Kidney glomerular epithelial cell (primary cell): ENCODE results near the gene MSH5.
"Not testable (repeated sequence)": the region's sequence is repeated elsewhere in the genome, so short reads cannot be mapped to it uniquely, and the experiment has no call there.

Experiments
- DNase-seq: peaks from one replicate; lab custom pipeline; 2025; lab: John Stamatoyannopoulos, UW

Gene MSH5

GRCh38 chr6:31739639-31740396 lies at the start of gene MSH5:
Gene MSH5, plus strand, starts transcription at chr6:31740005. Its CDS starts 462 bp downstream, at chr6:31740467.
- peak; percentile 100 for DNase-seq

DNA sequence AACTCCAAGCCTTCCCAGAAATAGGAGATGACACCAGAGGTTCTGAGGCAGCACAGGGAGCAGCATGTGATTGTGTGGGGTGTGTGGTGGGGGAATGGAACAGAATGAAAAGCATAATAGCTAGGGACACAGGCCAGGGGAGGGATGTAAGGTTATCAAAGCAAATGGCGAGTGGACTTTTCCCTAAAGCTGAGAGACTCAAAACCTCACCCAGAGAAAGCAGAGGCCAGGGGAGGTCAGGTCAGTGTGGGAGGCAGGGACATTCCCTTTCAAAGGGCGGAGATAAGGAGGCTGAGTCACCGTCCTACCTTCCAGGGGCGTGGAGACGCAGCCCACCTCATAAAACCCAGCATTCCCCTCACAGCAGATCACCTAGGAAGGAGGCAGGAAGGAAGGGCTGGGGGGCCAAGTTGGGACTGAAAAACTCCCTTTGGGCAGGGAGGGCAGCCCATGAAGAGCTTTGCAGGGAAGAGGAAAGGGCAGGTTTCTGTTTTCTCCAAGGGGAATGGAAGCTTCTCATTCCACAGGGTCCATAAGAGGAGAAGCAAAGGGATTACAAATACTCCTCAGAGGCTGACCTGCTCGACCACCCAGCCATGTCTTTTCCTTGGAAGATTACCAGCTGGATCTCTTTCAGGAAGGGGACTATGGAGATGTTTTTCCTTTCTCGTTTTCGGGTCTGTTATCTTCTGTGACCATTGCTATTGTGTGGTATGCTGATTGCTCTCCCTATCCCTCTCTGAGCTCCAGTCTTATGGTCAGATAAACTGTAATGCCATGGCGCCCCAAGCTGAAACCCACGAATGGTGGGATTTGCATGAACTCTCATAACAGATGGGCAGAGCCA lies 49.4 kb upstream of the MSH5 start:
- DNase-seq: peak; percentile 82

DNA sequence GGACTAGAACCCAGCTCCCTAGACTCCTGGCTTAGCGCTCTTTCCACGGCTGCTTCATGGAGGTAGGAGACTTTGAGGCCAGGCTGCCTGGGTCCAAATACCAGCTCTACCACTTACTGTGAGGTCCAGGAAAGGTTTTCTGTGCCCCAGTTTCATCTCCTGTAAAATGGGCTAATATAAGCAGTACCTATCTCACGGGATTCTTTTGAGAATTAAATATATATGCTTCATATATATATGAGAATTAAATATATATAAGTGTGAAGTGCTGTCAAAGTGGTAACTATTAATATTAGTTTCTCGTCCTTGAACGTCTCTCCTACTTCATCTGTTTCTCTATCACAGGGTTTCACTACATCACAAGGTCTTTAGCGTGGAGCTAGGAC lies 48.7 kb upstream of the MSH5 start:
- no peak for DNase-seq

GRCh38 chr6:31691564-31692108 lies 48.2 kb upstream of the MSH5 start:
- DNase-seq: no peak

DNA sequence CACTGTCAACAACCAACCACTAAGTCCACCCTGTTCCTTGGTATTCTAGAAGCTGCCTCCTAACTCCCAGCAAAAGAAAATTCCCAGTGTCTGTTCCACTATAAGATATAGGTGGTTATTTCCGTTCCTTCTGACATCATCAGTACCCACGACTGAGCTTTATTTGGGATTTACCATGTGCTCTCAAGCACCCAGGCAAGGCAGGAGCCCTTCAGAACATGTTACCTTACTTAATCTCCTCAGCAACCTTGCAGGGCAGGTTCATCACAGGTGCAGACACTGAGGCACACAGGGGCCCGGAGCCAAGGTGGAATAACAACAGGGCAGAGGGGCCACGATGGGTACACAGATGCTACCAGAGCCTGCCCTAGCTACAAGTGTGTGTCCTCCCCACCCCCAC lies 47.5 kb upstream of the MSH5 start:
- DNase-seq: no peak

GRCh38 chr6:31692886-31693285 lies 46.9 kb upstream of the MSH5 start:
- no peak for DNase-seq

DNA sequence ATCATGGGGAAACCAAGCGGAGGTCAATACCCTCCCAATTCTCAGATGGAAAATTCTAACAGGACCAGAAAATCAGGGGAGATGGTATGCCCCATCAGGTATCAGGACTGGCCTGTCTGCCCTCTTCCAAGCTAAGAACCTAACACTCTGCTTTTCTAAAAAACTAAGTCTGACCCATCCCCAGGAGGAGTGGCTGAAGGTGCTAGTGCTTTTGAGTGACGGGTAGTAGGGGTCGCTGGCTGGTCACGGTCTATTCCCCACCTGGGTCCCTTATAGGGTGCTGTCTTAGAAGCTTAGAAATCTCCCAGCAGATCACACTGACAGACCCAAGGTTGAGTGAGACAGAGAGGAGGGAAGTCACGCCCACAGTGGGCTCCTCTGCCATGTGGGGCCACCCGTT lies 46.3 kb upstream of the MSH5 start:
- no peak for DNase-seq

- DNase-seq: no peak
Observed at GRCh38 chr6:31697555-31697954, 42.2 kb upstream of the MSH5 start.

- DNase-seq: no peak
Observed at GRCh38 chr6:31700740-31701401, 38.9 kb upstream of the MSH5 start.

GRCh38 chr6:31701666-31702404 lies 38.0 kb upstream of the MSH5 start:
- DNase-seq: no peak

GRCh38 chr6:31702405-31702818 lies 37.4 kb upstream of the MSH5 start:
- no peak for DNase-seq

DNA sequence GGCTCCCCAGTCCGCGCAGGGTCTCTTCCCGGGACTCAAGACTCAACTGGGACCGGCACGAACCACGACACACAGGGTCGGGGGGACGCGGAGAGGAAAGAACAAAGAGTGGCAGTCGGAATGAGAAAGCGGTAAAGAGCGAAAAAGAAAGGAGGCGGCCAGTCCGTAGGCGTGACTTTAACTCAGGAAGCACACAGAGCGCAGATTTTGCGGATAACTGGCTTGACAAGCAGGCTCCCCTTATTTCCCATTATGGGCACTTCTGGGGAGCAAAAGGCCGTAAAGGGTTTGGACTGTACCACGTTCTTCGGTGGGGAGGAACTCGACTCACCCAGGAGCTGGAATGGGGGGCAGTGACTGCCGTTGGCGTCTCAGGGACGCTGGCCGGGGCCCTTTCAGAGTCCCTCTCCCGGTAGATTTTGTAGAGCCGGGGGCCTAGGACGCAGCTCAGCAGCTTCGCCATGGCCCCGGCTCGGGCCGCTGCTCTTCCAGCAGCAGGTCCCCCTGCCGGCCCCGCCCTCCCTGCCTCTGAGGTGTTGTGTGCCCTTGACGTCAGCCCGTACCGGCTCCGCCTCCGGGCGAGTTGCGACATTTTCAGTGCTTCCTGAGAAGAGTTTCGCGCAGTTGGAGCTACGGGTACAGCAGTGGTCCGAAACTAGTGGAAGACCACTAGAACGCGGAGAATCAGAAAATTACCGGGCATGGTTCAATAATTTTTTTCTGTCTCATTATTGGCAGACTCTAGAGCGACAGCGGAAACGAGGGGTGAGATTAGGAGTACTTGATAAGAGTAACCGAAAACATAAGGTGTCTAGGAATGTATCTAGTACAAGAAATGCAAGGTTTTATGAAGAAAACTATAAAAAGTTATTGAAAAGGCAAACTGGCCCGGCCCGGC lies 36.7 kb upstream of the MSH5 start, which contains the start of gene ABHD16A:
ABHD16A (minus strand) TSS at position 506 of the 898 bp plus-strand sequence; CDS start at position 463, 43 bp downstream.
- peak; percentile 93 for DNase-seq

DNA sequence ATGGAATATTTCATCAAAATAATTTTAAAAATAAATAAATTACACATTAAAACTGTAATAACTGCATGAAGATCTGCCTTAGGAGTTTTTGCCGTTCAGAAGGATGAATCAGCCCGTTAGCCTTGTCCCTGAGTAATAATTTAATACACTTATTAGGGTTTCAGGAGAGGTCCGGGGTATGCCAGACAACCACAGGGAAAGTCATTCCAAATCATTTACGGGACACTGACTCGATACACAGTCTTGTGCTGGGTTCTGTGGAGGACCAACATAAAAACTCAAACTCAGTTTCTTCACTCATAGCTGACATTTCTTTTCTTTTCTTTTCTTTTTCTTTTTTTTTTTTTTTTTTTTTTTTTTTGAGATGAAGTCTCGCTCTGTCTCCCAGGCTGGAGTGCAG lies 33.9 kb upstream of the MSH5 start:
- no peak for DNase-seq

DNA sequence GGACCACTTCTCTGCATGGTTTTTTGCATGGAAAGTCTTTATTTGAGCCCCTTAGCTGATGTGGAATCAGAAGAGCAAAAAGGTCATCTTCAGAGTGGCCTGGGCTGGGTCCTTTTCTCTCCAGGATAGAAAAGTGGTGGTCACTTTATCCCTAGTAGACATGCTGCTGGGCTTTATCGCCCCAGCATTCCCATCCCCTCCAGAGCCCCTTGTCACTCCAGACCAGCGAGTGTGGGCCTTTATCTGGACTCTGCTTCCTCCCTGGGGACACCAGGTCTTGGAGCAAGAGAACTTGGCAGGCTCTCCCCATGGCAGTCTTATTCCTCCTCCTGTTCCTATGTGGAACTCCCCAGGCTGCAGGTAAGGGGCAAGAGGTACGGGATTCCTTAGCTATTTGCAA lies 33.2 kb upstream of the MSH5 start, which contains the start of gene LY6G6F:
LY6G6F (plus strand) TSS at position 268 of the 400 bp plus-strand sequence; CDS start at position 309, 41 bp downstream.
- DNase-seq: no peak

GRCh38 chr6:31707701-31708100 lies 32.1 kb upstream of the MSH5 start:
- no peak for DNase-seq

- no peak for DNase-seq
Observed at GRCh38 chr6:31708224-31708623, 31.6 kb upstream of the MSH5 start.

DNA sequence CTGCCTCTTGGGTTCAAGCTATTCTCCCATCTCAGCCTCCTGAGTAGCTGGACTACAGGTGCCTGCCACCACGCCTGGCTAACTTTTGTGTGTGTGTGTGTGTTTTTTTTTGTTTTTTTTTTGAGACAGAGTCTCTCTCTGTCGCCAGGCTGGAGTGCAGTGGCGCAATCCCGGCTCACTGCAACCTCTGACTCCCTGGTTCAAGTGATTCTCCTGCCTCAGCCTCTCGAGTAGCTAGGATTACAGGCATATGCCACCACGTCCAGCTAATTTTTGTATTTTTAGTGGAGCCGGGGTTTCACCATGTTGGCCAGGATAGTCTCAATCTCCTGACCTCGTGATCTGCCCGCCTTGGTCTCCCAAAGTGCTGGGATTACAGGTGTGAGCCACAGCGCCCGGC lies 30.6 kb upstream of the MSH5 start:
- not testable (repeated sequence) for DNase-seq

DNA sequence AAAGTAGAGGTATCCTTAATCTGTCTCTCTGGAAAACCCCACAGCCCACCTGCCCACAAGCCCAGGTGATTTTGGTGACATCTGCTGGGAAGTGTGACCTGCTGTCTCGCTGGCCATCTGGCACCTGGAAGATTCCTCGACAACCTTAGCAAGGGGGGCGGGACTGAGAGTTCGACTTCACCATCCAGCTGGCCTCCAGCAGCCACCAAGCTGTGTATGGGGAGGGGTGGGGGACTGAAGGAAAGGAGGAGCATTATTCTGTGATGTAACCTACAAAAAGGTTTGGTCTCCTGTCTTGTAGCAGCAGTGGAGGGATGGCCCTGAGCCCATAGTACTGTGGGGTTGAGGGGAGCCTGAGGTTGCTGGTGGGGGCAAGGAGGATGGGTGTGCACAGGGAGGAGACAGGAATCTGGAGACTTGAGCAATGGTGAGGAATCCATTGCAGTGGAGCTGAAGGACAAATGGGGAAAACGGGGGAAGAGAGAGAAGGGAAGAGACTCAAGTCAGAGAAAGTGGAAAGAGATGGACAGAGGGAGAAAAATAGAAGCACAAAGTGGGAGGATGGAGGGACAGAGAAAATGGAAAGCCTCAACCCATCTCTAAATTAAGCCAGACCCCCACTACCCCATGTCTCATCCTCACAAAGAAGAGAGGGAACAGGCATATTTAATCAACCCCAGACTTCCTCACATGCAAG lies 29.1 kb upstream of the MSH5 start:
- DNase-seq: no peak

- DNase-seq: no peak
Observed at GRCh38 chr6:31711233-31711632, 28.6 kb upstream of the MSH5 start.

DNA sequence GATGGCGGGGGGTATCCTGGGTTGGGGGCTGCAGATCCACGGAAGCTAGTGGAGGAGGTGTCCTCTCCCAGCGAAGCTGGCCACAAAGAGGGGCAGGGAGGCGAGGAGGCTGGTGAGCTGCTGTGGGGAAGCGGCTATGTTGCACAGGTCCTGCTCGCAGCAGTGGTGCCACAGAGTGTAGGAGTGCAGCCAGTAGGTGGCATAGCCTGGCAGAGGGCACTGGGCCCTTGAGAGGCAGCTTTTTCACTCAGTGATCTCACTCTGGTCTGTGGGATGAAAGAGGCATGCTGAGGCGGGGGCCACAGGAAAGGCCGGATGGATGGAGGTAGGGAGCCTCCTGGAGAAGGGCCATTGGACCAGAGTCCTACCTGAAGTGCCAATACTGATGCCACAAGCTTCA lies 27.5 kb upstream of the MSH5 start:
- DNase-seq: no peak
